HepG2 (cell line): ENCODE measurements around the gene AGAP1. TPM values are rescaled to one million over a fixed set of nuclear protein-coding genes. Genes with fewer than 3 reads are reported as not detected.

Experiments used
- ATF7 ChIP-seq, 2 experiments: fragments of 450-650 bp in 1 of 2; sonication (generic) in 1 of 2; formaldehyde crosslinking in 1 of 2; IDR thresholded peaks; 2 replicates each; pipeline versions ENCODE4 v1.4.0 to v1.6.1; 2016 to 2020; ENCODE audit warnings: antibody characterized with exemption in 1 of 2, mild to moderate bottlenecking in 1 of 2, missing genetic modification reagents in 1 of 2
- ATF7-NPFF ChIP-seq: sonication (generic); formaldehyde crosslinking; IDR thresholded peaks from 2 replicates; pipeline ENCODE4 v1.8.1; 2023; ENCODE audit warnings: mild to moderate bottlenecking, low read depth, missing genetic modification reagents, moderate library complexity
- CC2D1A ChIP-seq: sonication (generic); formaldehyde crosslinking; IDR thresholded peaks from 2 replicates; pipeline ENCODE4 v1.8.1; 2023; ENCODE audit warnings: mild to moderate bottlenecking, missing genetic modification reagents
- CHD2 ChIP-seq: IDR thresholded peaks from 2 replicates; pipeline ENCODE4 v1.6.1; 2011; ENCODE audit warnings: low read depth, low read length, improper control_type of control experiment
- DNMT3B ChIP-seq: conservative IDR thresholded peaks from 2 replicates; pipeline ENCODE4 v1.6.1; 2016; ENCODE audit warnings: missing biosample characterization, control low read depth
- DZIP1 ChIP-seq: sonication (generic); formaldehyde crosslinking; IDR thresholded peaks from 2 replicates; pipeline ENCODE4 v1.5.0; 2020; ENCODE audit warnings: mild to moderate bottlenecking, missing genetic modification reagents
- ELF1 ChIP-seq: sonication (generic); formaldehyde crosslinking; IDR thresholded peaks from 2 replicates; pipeline ENCODE4 v1.4.0; 2020; ENCODE audit warnings: missing genetic modification reagents
- FOXO1 ChIP-seq: sonication (generic); formaldehyde crosslinking; IDR thresholded peaks from 2 replicates; pipeline ENCODE4 v1.4.0; 2020; ENCODE audit warnings: missing genetic modification reagents
- HDAC1 ChIP-seq: sonication (generic); formaldehyde crosslinking; IDR thresholded peaks from 2 replicates; pipeline ENCODE4 v1.5.1; 2020; ENCODE audit warnings: mild to moderate bottlenecking, missing genetic modification reagents
- MAX ChIP-seq: IDR thresholded peaks from 2 replicates; pipeline ENCODE4 v1.6.1; 2012; ENCODE audit warnings: inconsistent platforms
- PHF21A ChIP-seq: sonication (generic); formaldehyde crosslinking; IDR thresholded peaks from 2 replicates; pipeline ENCODE4 v1.5.0; 2020; ENCODE audit warnings: mild to moderate bottlenecking, missing genetic modification reagents
- RNF2 ChIP-seq: fragments of 450-650 bp; conservative IDR thresholded peaks from 2 replicates; pipeline ENCODE4 v1.6.1; 2016; ENCODE audit warnings: low read depth
- SP1 ChIP-seq, 2 experiments: fragments of 450-650 bp in 1 of 2; sonication (generic) in 1 of 2; formaldehyde crosslinking in 1 of 2; IDR thresholded peaks; 2 replicates each; pipeline versions ENCODE4 v1.4.0 to v1.6.1; 2016 to 2020; ENCODE audit warnings: missing genetic modification reagents in 1 of 2
- SRSF1 ChIP-seq: fragments of 200-400 bp; formaldehyde crosslinking; optimal IDR thresholded peaks from 2 replicates; pipeline ENCODE3; 2017; ENCODE audit warnings: mild to moderate bottlenecking, low read depth, low read length, moderate library complexity
- XRCC5 ChIP-seq: fragments of 200-400 bp; formaldehyde crosslinking; optimal IDR thresholded peaks from 2 replicates; pipeline ENCODE3; 2017; ENCODE audit warnings: mild to moderate bottlenecking, low read length
- ZEB1 ChIP-seq: IDR thresholded peaks from 2 replicates; pipeline ENCODE4 v1.6.1; 2012; ENCODE audit warnings: mild to moderate bottlenecking, low read depth, inconsistent platforms; ENCODE audit not compliant: insufficient replicate concordance
- ZFP37 ChIP-seq: sonication (generic); formaldehyde crosslinking; IDR thresholded peaks from 2 replicates; pipeline ENCODE4 v1.4.0; 2020; ENCODE audit warnings: missing genetic modification reagents, borderline replicate concordance
- ZNF260 ChIP-seq: sonication (generic); formaldehyde crosslinking; IDR thresholded peaks from 2 replicates; pipeline ENCODE4 v1.4.0; 2020; ENCODE audit warnings: missing genetic modification reagents, low read depth, mild to moderate bottlenecking, borderline replicate concordance
- ZNF33B ChIP-seq: sonication (generic); formaldehyde crosslinking; IDR thresholded peaks from 2 replicates; pipeline ENCODE4 v1.5.1; 2020; ENCODE audit warnings: mild to moderate bottlenecking, missing genetic modification reagents
- ZNF501 ChIP-seq: sonication (generic); formaldehyde crosslinking; IDR thresholded peaks from 2 replicates; pipeline ENCODE4 v1.5.1; 2020; ENCODE audit warnings: mild to moderate bottlenecking, moderate library complexity, missing genetic modification reagents
- ZNF562 ChIP-seq: sonication (generic); formaldehyde crosslinking; IDR thresholded peaks from 2 replicates; pipeline ENCODE4 v1.8.0; 2022; ENCODE audit warnings: missing genetic modification reagents, borderline replicate concordance
- ZNF615 ChIP-seq: sonication (generic); formaldehyde crosslinking; IDR thresholded peaks from 2 replicates; pipeline ENCODE4 v1.5.0; 2020; ENCODE audit warnings: mild to moderate bottlenecking, missing genetic modification reagents, borderline replicate concordance
- ZNF878 ChIP-seq: sonication (generic); formaldehyde crosslinking; IDR thresholded peaks from 2 replicates; pipeline ENCODE4 v1.8.1; 2023; ENCODE audit warnings: mild to moderate bottlenecking, missing genetic modification reagents, moderate library complexity
- polyA plus RNA-seq, 8 experiments: library from polyadenylated mRNA; depleted of rRNA in 3 of 8; stranded (reverse) in 7 of 8; unstranded in 1 of 8; fragments of >200 nt; fragmentation: Illumina TruSeq in 4 of 8; extraction: Trizol in 4 of 8; gene quantifications; 2 replicates each; pipeline versions ENCODE4 v1.2.1 to v1.2.3, GENCODE V29; 2011 to 2016; ENCODE audit warnings: low read depth in 4 of 8, missing spikeins in 1 of 8, mixed read lengths in 1 of 8; ENCODE audit not compliant: insufficient read depth in 1 of 8
- total RNA-seq, 5 experiments: library from RNA; depleted of rRNA; stranded (reverse); fragments of >200 nt; fragmentation: Illumina TruSeq; extraction: Trizol; gene quantifications; 2 replicates each; pipeline ENCODE4 v1.2.3, GENCODE V29; 2016; ENCODE audit warnings: low read depth in 1 of 5
- TF ChIP-seq, protein P1 (sequence below): sonication (generic); formaldehyde crosslinking; IDR thresholded peaks from 2 replicates; pipeline ENCODE4 v1.4.0; 2020; ENCODE audit warnings: missing genetic modification reagents, borderline replicate concordance
- TF ChIP-seq, protein P2 (sequence below): sonication (generic); formaldehyde crosslinking; IDR thresholded peaks from 2 replicates; pipeline ENCODE4 v1.8.0; 2022; ENCODE audit warnings: missing genetic modification reagents, mild to moderate bottlenecking, inconsistent platforms, borderline replicate concordance

The AGAP1 gene
- total and polyA plus RNA-seq, 2 of the 13 experiments (the other 11 are each of a cell fraction or from before 2014, with no cell fraction given) = 21.2 to 32.7 TPM

DNA sequence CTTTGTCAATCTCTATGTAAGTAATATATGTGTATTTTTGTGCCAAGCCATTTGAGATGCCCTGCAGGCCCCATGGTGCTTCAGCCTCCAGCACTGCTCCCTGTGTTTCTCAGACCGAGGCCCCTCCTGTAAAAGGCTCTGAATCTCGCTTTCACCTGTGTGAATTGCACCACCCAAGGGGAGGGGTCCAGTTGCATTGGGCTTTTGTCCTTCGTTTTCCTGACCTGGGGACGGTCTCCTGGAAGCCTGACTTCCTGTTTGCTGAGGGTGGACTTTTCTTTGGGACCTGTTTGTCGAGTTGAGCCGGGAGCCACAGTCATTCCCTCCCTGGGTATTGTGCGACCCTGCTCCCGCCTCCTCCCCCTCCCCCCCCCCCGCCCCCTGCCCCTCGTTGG, 48.9 kb downstream of the AGAP1 start (continued):
- TF ChIP-seq PHF21A (no peak), XRCC5 (peak; percentile 28), ZNF562 (CRISPR knock-in tag) (no peak), DNMT3B (CRISPR knock-in tag) (no peak), ELF1 (CRISPR knock-in tag) (peak; percentile 86), ZNF615 (CRISPR knock-in tag) (no peak), RNF2 (no peak), CC2D1A (CRISPR knock-in tag) (no peak), ZFP37 (CRISPR knock-in tag) (no peak), ZEB1 (peak; percentile 64), SP1 (IDR thresholded peaks at IDR 0.05) (no peak), SP1 (CRISPR knock-in tag; IDR thresholded peaks at IDR 0.05) (peak; percentile 46; the same call in 1 of the 2 replicates), ATF7 (IDR thresholded peaks at IDR 0.05) (no peak), ATF7 (CRISPR knock-in tag; IDR thresholded peaks at IDR 0.05) (no peak), ZNF33B (CRISPR knock-in tag) (no peak), SRSF1 (no peak), FOXO1 (CRISPR knock-in tag) (peak; percentile 91), ZNF878 (CRISPR knock-in tag) (no peak), MAX (peak; percentile 41; the same call in 1 of the 2 replicates), ZNF501 (CRISPR knock-in tag) (no peak), ZNF260 (CRISPR knock-in tag) (no peak), HDAC1 (CRISPR knock-in tag) (no peak), ATF7-NPFF (peak; percentile 26; the same call in 1 of the 2 replicates), DZIP1 (no peak), CHD2 (peak; percentile 58; the same call in 1 of the 2 replicates)
- TF ChIP-seq, protein P1, sequence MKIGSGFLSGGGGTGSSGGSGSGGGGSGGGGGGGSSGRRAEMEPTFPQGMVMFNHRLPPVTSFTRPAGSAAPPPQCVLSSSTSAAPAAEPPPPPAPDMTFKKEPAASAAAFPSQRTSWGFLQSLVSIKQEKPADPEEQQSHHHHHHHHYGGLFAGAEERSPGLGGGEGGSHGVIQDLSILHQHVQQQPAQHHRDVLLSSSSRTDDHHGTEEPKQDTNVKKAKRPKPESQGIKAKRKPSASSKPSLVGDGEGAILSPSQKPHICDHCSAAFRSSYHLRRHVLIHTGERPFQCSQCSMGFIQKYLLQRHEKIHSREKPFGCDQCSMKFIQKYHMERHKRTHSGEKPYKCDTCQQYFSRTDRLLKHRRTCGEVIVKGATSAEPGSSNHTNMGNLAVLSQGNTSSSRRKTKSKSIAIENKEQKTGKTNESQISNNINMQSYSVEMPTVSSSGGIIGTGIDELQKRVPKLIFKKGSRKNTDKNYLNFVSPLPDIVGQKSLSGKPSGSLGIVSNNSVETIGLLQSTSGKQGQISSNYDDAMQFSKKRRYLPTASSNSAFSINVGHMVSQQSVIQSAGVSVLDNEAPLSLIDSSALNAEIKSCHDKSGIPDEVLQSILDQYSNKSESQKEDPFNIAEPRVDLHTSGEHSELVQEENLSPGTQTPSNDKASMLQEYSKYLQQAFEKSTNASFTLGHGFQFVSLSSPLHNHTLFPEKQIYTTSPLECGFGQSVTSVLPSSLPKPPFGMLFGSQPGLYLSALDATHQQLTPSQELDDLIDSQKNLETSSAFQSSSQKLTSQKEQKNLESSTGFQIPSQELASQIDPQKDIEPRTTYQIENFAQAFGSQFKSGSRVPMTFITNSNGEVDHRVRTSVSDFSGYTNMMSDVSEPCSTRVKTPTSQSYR (CRISPR knock-in tag) = peak; percentile 14; the same call in 1 of the 2 replicates
- TF ChIP-seq, protein P2, sequence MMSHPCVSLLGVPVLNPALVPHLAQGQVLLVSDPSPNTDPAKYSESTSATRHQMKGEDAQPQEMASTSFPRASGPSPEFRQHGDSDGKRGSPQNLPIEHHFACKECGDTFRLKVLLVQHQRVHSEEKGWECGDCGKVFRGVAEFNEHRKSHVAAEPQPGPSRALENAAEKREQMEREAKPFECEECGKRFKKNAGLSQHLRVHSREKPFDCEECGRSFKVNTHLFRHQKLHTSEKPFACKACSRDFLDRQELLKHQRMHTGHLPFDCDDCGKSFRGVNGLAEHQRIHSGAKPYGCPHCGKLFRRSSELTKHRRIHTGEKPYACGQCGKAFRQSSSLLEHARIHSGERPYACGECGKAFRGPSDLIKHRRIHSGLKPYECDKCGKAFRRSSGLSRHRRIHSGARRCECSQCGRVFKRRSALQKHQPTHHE (CRISPR knock-in tag) = no peak
